ENCODE results near the gene GPR107.

GRCh38 chr9:130003943-130004552 lies 49.7 kb upstream of the GPR107 start:
- no peak for TF ChIP-seq POLR2A (IDR thresholded peaks at IDR 0.05)
- TF ChIP-seq, protein P1, sequence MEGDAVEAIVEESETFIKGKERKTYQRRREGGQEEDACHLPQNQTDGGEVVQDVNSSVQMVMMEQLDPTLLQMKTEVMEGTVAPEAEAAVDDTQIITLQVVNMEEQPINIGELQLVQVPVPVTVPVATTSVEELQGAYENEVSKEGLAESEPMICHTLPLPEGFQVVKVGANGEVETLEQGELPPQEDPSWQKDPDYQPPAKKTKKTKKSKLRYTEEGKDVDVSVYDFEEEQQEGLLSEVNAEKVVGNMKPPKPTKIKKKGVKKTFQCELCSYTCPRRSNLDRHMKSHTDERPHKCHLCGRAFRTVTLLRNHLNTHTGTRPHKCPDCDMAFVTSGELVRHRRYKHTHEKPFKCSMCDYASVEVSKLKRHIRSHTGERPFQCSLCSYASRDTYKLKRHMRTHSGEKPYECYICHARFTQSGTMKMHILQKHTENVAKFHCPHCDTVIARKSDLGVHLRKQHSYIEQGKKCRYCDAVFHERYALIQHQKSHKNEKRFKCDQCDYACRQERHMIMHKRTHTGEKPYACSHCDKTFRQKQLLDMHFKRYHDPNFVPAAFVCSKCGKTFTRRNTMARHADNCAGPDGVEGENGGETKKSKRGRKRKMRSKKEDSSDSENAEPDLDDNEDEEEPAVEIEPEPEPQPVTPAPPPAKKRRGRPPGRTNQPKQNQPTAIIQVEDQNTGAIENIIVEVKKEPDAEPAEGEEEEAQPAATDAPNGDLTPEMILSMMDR (IDR thresholded peaks at IDR 0.05), result no peak
